Uterus (tissue), 4 donors: ENCODE measurements around the gene ADARB2. TPM values are rescaled to one million over a fixed set of nuclear protein-coding genes. Genes with fewer than 3 reads are reported as not detected.

Experiments
- DNase-seq, 2 donors: peaks; one replicate each; pipeline ENCODE4 v3.0.0-alpha.2; 2019 to 2020
- H3K27ac ChIP-seq, 2 donors: fragments of 200-600 bp; sonication (generic); 1 replicate in 1 of 2; 2 replicates in 1 of 2; pipeline ENCODE4 v1.5.1; 2016 to 2018
- H3K27me3 ChIP-seq, 2 donors: fragments of 200-600 bp; sonication (generic); one replicate each; pipeline ENCODE4 v1.5.1; 2018 to 2019; ENCODE audit warnings: control low read depth in 1 of 2
- H3K36me3 ChIP-seq, 2 donors: fragments of 200-600 bp; sonication (generic); one replicate each; pipeline ENCODE4 v1.5.1; 2019; ENCODE audit warnings: control low read depth in 1 of 2
- H3K4me1 ChIP-seq, 2 donors: fragments of 200-600 bp; sonication (generic); one replicate each; pipeline ENCODE4 v1.5.1; 2018 to 2019; ENCODE audit warnings: control low read depth in 1 of 2
- H3K4me3 ChIP-seq, 2 donors: fragments of 200-600 bp; sonication (generic); 1 replicate in 1 of 2; 2 replicates in 1 of 2; pipeline ENCODE4 v1.5.1; 2018 to 2019; ENCODE audit warnings: mild to moderate bottlenecking in 1 of 2
- H3K9me3 ChIP-seq, 2 donors: fragments of 200-600 bp; sonication (generic); one replicate each; pipeline ENCODE4 v1.5.1; 2019; ENCODE audit warnings: control low read depth in 1 of 2
- POLR2A ChIP-seq, 2 donors: fragments of 450-650 bp; IDR thresholded peaks; one replicate each; pipeline ENCODE4 v1.6.1; 2016; ENCODE audit warnings: antibody characterized with exemption in 2 of 2, mild to moderate bottlenecking in 1 of 2, moderate library complexity in 1 of 2
- intact Hi-C: fragments of 100-400 bp; cut with DNase I; formaldehyde crosslinking; loops from one replicate; pipeline ENCODE4 v1.15.1; 2023; ENCODE audit warnings: low total_unique reads
- total RNA-seq, 4 donors: library from RNA; depleted of rRNA in 3 of 4; stranded (reverse); fragments of >200 nt in 3 of 4; gene quantifications; one replicate each; pipeline versions ENCODE4 v1.1.0 to v1.2.4, GENCODE V29; 2014 to 2023
- TF ChIP-seq, protein P1 (sequence below), 4 experiments: fragments of 200-600 bp in 2 of 4; fragments of 450-650 bp in 2 of 4; sonication (generic) in 2 of 4; IDR thresholded peaks; one replicate each; pipeline ENCODE4 v1.5.1; 2016 to 2019; ENCODE audit warnings: antibody characterized with exemption in 4 of 4, mild to moderate bottlenecking in 2 of 4, moderate library complexity in 1 of 4
- donor health status: DM: yes; HTN: yes; CAD: no.

ADARB2 gene
- total RNA-seq, 4 donors from 2014 or later = 0.76 to 2.6 (median 2.0) TPM; not detected in 1

DNA sequence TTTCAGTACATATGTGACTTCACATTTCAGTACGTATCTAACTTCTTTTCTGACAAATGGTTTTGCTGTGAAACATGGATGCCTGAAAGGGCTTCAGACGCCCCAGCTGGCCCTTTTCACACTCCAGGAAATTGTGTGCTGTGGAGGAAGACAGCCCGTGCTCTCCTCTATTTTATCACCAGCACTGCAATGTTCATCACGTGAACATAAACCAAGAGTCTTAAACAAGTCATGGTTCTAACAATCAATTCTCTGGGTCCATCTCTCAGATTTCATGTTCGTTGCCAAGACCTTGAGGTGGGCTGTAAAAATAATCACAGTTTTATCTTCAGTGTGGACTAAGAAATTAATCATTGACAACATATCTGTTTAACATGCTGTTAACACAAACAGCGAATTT, 539.9 kb downstream of the ADARB2 start:
- Histone ChIP-seq H3K27ac (no peak overlapping the region), H3K9me3 (no peaks in the 10 kb centered on the region), H3K27me3 (no peaks in the 10 kb centered on the region), H3K4me1 (no peaks in the 10 kb centered on the region), H3K36me3 (no peaks in the 10 kb centered on the region), H3K4me3 (no peak overlapping the region)
- DNase-seq = no peak
- TF ChIP-seq, protein P1, sequence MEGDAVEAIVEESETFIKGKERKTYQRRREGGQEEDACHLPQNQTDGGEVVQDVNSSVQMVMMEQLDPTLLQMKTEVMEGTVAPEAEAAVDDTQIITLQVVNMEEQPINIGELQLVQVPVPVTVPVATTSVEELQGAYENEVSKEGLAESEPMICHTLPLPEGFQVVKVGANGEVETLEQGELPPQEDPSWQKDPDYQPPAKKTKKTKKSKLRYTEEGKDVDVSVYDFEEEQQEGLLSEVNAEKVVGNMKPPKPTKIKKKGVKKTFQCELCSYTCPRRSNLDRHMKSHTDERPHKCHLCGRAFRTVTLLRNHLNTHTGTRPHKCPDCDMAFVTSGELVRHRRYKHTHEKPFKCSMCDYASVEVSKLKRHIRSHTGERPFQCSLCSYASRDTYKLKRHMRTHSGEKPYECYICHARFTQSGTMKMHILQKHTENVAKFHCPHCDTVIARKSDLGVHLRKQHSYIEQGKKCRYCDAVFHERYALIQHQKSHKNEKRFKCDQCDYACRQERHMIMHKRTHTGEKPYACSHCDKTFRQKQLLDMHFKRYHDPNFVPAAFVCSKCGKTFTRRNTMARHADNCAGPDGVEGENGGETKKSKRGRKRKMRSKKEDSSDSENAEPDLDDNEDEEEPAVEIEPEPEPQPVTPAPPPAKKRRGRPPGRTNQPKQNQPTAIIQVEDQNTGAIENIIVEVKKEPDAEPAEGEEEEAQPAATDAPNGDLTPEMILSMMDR (IDR thresholded peaks at IDR 0.05) = no peak
- no peak for TF ChIP-seq POLR2A (IDR thresholded peaks at IDR 0.05)
- intact Hi-C loops = no loop called here

DNA sequence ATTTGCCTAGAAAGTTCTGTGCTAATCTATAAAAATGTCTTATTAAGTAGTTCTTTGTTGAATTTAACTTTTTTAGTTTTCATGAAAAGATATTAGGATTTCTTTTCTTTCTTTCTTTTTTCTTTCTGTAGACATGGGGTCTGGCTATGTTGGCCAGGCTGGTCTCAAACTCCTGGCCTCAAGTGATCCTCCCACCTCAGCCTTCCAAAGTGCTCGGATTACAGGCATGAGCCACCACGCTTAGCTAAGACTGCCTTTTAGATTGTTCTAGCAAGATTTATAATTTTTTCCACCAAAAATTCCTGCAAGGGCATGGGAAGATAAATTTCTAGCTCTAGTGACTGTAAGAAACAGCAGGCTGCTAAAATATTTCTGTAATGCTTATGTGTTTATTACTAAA, 540.7 kb downstream of the ADARB2 start:
- H3K4me1 ChIP-seq = no peaks in the 10 kb centered on the region
- H3K27ac ChIP-seq = no peak overlapping the region
- TF ChIP-seq POLR2A (IDR thresholded peaks at IDR 0.05) = no peak
- TF ChIP-seq, protein P1 (IDR thresholded peaks at IDR 0.05) = no peak
- H3K4me3 ChIP-seq = no peak overlapping the region
- H3K36me3 ChIP-seq = no peaks in the 10 kb centered on the region
- H3K9me3 ChIP-seq = no peaks in the 10 kb centered on the region
- intact Hi-C loops = no loop called here
- DNase-seq = no peak
- H3K27me3 ChIP-seq = no peaks in the 10 kb centered on the region

DNA sequence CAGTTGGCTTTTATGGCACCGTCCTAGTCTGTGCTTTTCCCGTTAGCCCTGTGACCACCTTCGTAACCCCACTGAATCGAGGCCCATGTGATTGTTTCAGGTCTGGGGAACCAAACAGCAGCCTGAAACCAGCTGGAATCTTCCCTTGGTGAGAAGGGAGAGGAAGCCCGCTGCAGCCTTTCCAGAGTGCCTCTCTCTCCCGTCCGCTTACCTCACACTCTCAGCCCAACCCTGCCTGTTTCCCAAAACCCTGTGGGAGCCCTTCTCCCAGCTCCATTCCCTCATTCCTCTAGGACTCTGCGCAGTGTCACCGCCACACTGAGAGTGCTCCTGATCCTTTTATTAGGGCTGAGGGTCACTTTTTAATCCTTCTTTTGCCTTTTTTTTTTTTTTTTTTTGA, 541.5 kb downstream of the ADARB2 start:
- Histone ChIP-seq H3K36me3 (no peaks in the 10 kb centered on the region), H3K4me1 (no peaks in the 10 kb centered on the region), H3K4me3 (no peak overlapping the region), H3K9me3 (no peaks in the 10 kb centered on the region), H3K27me3 (no peaks in the 10 kb centered on the region), H3K27ac (no peak overlapping the region)
- intact Hi-C loops = no loop called here
- no peak for DNase-seq
- TF ChIP-seq POLR2A (IDR thresholded peaks at IDR 0.05) = no peak
- TF ChIP-seq, protein P1 (IDR thresholded peaks at IDR 0.05) = no peak

DNA sequence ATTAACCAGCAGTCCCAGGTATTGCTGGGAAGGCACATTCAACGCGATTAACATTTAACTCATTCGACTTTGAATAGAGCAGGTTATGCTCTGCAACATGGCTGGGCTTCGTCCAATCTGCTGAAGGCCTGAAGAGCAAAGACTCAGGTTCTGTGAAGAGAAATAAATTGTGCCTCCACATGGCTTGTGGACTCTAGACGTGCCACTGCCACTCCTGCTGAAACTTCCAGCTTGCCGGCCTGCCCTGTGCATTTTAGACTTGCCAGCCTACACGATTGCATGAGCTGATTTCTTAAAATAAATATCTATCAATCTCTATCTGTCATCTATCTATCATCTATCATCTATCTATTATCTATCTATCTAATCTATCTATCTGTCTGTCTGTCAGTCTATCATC, 543.2 kb downstream of the ADARB2 start:
- no peaks in the 10 kb centered on the region for H3K9me3 ChIP-seq
- no peak overlapping the region for H3K4me3 ChIP-seq
- no peaks in the 10 kb centered on the region for H3K4me1 ChIP-seq
- intact Hi-C loops = no loop called here
- TF ChIP-seq POLR2A (IDR thresholded peaks at IDR 0.05) = no peak
- TF ChIP-seq, protein P1 (IDR thresholded peaks at IDR 0.05) = no peak
- no peaks in the 10 kb centered on the region for H3K36me3 ChIP-seq
- H3K27me3 ChIP-seq = no peaks in the 10 kb centered on the region
- no peak for DNase-seq
- H3K27ac ChIP-seq = no peak overlapping the region

DNA sequence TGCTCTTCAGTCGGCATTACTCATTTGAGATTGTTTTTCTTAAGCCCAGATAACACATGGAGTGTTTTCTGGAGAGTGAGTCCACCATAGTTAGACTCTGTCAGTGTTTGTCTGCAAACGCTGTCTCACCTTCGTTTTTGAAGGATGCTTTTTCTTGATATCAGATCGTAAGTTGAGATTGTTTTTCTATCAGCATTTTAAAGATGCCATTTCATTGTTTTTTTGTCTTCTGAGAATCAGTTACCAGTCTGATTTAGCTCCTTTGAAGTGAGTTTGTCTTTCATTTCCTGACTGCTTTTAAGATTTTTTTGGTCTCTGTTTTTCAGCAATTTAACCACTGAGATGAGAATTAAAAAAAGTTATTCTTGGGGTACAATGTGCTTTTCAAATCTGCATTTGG, 543.8 kb downstream of the ADARB2 start:
- no peaks in the 10 kb centered on the region for H3K4me1 ChIP-seq
- TF ChIP-seq POLR2A (IDR thresholded peaks at IDR 0.05) = no peak
- TF ChIP-seq, protein P1 (IDR thresholded peaks at IDR 0.05) = no peak

More for the DNA sequence above, 543.8 kb downstream of the ADARB2 start:
- Histone ChIP-seq H3K27me3 (no peaks in the 10 kb centered on the region), H3K36me3 (no peaks in the 10 kb centered on the region), H3K4me3 (no peak overlapping the region), H3K9me3 (no peaks in the 10 kb centered on the region), H3K27ac (no peak overlapping the region)
- DNase-seq = no peak
- intact Hi-C loops = no loop called here
